OCI-LY1 (cell line): ENCODE measurements around the gene RBM10.
A peak's percentile ranks its signal among the peaks of the same experiment; 100 is the strongest.

Experiments used
- H2AFZ ChIP-seq: fragments of 200-600 bp; sonication (generic), shearing (Covaris generic); 2 replicates; pipeline ENCODE4 v1.6.0; 2014; ENCODE audit warnings: antibody characterized with exemption, mild to moderate bottlenecking, low read length
- H3F3A ChIP-seq: fragments of 200-600 bp; sonication (generic), shearing (Covaris generic); 2 replicates; pipeline ENCODE4 v1.6.0; 2014; ENCODE audit warnings: mild to moderate bottlenecking, antibody characterized with exemption, low read length, moderate library complexity; ENCODE audit not compliant: insufficient read depth
- H3K27ac ChIP-seq: fragments of 200-600 bp; sonication (generic); 2 replicates; pipeline ENCODE4 v1.5.1; 2014; ENCODE audit warnings: low read length, mixed run types, mild to moderate bottlenecking, low read depth; ENCODE audit not compliant: poor library complexity, severe bottlenecking
- H3K27me3 ChIP-seq: fragments of 200-600 bp; sonication (generic); 2 replicates; pipeline ENCODE4 v1.6.0; 2014; ENCODE audit warnings: antibody characterized with exemption, mild to moderate bottlenecking, low read length, moderate library complexity; ENCODE audit not compliant: insufficient read depth
- H3K36me3 ChIP-seq: fragments of 200-600 bp; sonication (generic); 2 replicates; pipeline ENCODE4 v1.6.1; 2014; ENCODE audit warnings: mild to moderate bottlenecking, antibody characterized with exemption, low read length, moderate library complexity, mixed read lengths; ENCODE audit not compliant: insufficient read depth
- H3K4me1 ChIP-seq: fragments of 200-600 bp; sonication (generic); 2 replicates; pipeline ENCODE4 v1.5.1; 2014; ENCODE audit warnings: mild to moderate bottlenecking, low read length, moderate library complexity; ENCODE audit not compliant: insufficient read depth, severe bottlenecking
- H3K4me2 ChIP-seq: fragments of 200-600 bp; sonication (generic), shearing (Covaris generic); 2 replicates; pipeline ENCODE4 v1.6.1; 2014; ENCODE audit warnings: low read length
- H3K4me3 ChIP-seq: fragments of 200-600 bp; sonication (generic); 2 replicates; pipeline ENCODE4 v1.5.1; 2014; ENCODE audit warnings: low read length, low read depth, mild to moderate bottlenecking, mixed read lengths; ENCODE audit not compliant: poor library complexity, severe bottlenecking
- H3K79me2 ChIP-seq: fragments of 200-600 bp; shearing (Covaris generic); 2 replicates; pipeline ENCODE4 v1.6.1; 2016; ENCODE audit warnings: mixed run types, low read length, mixed read lengths; ENCODE audit not compliant: insufficient read depth
- H3K9ac ChIP-seq: fragments of 200-600 bp; sonication (generic), shearing (Covaris generic); 2 replicates; pipeline ENCODE4 v1.6.1; 2014; ENCODE audit warnings: mild to moderate bottlenecking, low read length, mixed read lengths
- H3K9me2 ChIP-seq: fragments of 200-600 bp; sonication (generic), shearing (Covaris generic); 2 replicates; pipeline ENCODE4 v1.6.1; 2014; ENCODE audit warnings: low read depth, mild to moderate bottlenecking, low read length, mixed read lengths
- H3K9me3 ChIP-seq: fragments of 200-600 bp; shearing (Covaris generic); 2 replicates; pipeline ENCODE4 v1.6.1; 2014; ENCODE audit warnings: low read length, mixed read lengths
- H4K20me1 ChIP-seq: fragments of 200-600 bp; sonication (generic), shearing (Covaris generic); 2 replicates; pipeline ENCODE4 v1.6.0; 2016; ENCODE audit warnings: mild to moderate bottlenecking, low read length; ENCODE audit not compliant: insufficient read depth
- CTCF ChIP-seq: fragments of 200-600 bp; sonication (generic), shearing (Covaris generic); IDR thresholded peaks from 2 replicates; pipeline ENCODE4 v1.5.1; 2017; ENCODE audit warnings: mild to moderate bottlenecking, antibody characterized with exemption, low read length, moderate library complexity, mixed read lengths
- EZH2 ChIP-seq: fragments of 200-600 bp; sonication (generic), shearing (Covaris generic); IDR thresholded peaks from 2 replicates; pipeline ENCODE4 v1.8.0; 2017; ENCODE audit warnings: borderline replicate concordance, mixed run types, mild to moderate bottlenecking, antibody characterized with exemption, low read length, moderate library complexity, mixed read lengths

Gene RBM10

GRCh38 chrX:47232197-47232802 lies 87.3 kb downstream of the RBM10 start:
- H3K36me3 ChIP-seq, result peaks cover 22% of the 10 kb centered on the region
- no peaks in the 10 kb centered on the region for H3K9me3 ChIP-seq
- H2AFZ ChIP-seq, result no peak overlapping the region
- H3K79me2 ChIP-seq, result peaks cover 36% of the 10 kb centered on the region
- peak overlapping the region; percentile 87 for H3K4me3 ChIP-seq
- no peaks in the 10 kb centered on the region for H3K9me2 ChIP-seq
- TF ChIP-seq CTCF (no peak), EZH2 (no peak)
- H3K27ac ChIP-seq, result peak overlapping the region; percentile 93
- peaks cover 4% of the 10 kb centered on the region; the same call in 1 of the 2 replicates for H3F3A ChIP-seq
- peak overlapping the region; percentile 67 for H3K4me2 ChIP-seq
- H3K27me3 ChIP-seq, result no peaks in the 10 kb centered on the region
- peak overlapping the region; percentile 94 for H3K9ac ChIP-seq
- H3K4me1 ChIP-seq, result peaks cover 33% of the 10 kb centered on the region
- H4K20me1 ChIP-seq, result no peaks in the 10 kb centered on the region

- Histone ChIP-seq H3K9ac (peak within 1 kb of the TSS; percentile 94), H3K27ac (peak within 1 kb of the TSS; percentile 93), H3K27me3 (no peaks in the 10 kb centered on the region), H3K4me3 (peak within 1 kb of the TSS; percentile 87), H3K4me2 (peak within 1 kb of the TSS; percentile 67), H3K9me3 (no peaks in the 10 kb centered on the region), H3F3A (peaks cover 4% of the 10 kb centered on the region; the same call in 1 of the 2 replicates), H4K20me1 (no peaks in the 10 kb centered on the region), H3K36me3 (peaks cover 17% of the 10 kb centered on the region), H2AFZ (no peak within 1 kb of the TSS), H3K9me2 (no peaks in the 10 kb centered on the region), H3K4me1 (peaks cover 33% of the 10 kb centered on the region), H3K79me2 (peaks cover 36% of the 10 kb centered on the region)
- TF ChIP-seq EZH2, result no peak
- TF ChIP-seq CTCF, result no peak
Observed at GRCh38 chrX:47232803-47233332, 87.8 kb downstream of the RBM10 start, which contains the start of gene USP11. TSS of gene USP11 (plus strand) at chrX:47233009. CDS start at chrX:47233044, 35 bp downstream.

DNA sequence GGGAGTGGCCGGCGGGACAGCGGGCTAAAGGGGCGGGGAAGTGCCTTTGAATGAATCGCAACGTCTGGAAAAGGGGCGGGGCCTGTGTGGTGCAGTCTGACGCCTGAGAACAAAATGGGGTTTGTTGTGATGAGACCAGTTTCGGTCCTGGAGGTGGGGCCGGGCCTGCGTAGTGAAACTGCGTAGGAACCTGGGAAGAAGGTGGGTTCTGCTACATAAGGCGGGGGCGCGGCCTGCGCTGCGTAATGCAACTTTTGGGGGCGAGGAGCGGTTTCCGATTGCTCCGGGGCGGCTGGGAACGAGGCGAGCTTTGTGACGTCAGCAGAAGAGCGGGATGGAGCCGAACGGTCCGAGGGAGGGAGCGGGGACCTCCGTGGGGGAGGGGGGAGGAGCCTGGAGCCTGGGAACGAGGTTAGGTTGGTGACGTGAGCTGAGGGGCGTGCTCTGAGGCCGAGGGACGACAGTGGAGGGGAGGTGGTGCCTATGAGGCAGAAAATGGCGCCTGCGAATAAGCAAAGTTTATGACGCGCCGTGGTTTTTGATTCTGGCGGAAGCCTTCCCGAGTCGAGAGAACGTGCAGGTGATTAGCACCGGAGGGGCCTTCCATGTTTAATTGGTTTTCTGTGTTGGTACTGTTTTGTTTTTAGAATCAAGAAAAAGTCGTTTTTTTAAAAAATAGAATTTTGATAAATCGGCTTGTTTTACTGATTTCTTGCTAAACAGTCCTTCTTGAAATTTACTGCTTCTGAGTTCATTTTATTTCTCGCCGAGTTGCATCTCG lies 88.5 kb downstream of the RBM10 start:
- Histone ChIP-seq H3K79me2 (peaks cover 36% of the 10 kb centered on the region), H2AFZ (no peak overlapping the region)
- no peak for TF ChIP-seq EZH2
- TF ChIP-seq CTCF, result no peak

More for the DNA sequence above, 88.5 kb downstream of the RBM10 start:
- Histone ChIP-seq H3K9me3 (no peaks in the 10 kb centered on the region), H3K4me2 (peak overlapping the region; percentile 67), H4K20me1 (no peaks in the 10 kb centered on the region), H3K4me3 (peak overlapping the region; percentile 87), H3K9me2 (no peaks in the 10 kb centered on the region), H3F3A (peaks cover 4% of the 10 kb centered on the region; the same call in 1 of the 2 replicates), H3K4me1 (peaks cover 33% of the 10 kb centered on the region), H3K36me3 (peaks cover 12% of the 10 kb centered on the region), H3K9ac (peak overlapping the region; percentile 94), H3K27me3 (no peaks in the 10 kb centered on the region), H3K27ac (peak overlapping the region; percentile 93)
